ENCODE data around the gene CLIC4. TPM values are rescaled to one million over a fixed set of nuclear protein-coding genes. Genes with fewer than 3 reads are reported as not detected.
"Not testable (repeated sequence)": the region's sequence is repeated elsewhere in the genome, so short reads cannot be mapped to it uniquely, and the experiment has no call there.

CLIC4 gene
- total RNA-seq, 1 experiment from 2014 or later, result 262 TPM

- peaks cover 13% of the 10 kb centered on the region for H3K9me3 Mint-ChIP-seq
- CTCF ChIA-PET, result no interaction called here
- ATAC-seq (no peak), DNase-seq (ENCODE audit: low spot score) (no peak)
- H3K27me3 Mint-ChIP-seq (ENCODE audit: low read depth), result no peaks in the 10 kb centered on the region
- H3K4me3 Mint-ChIP-seq, result no peak overlapping the region
- no peak overlapping the region for H3K27ac Mint-ChIP-seq
- POLR2A ChIA-PET, result no interaction called here
- H3K36me3 Mint-ChIP-seq, result peaks cover 29% of the 10 kb centered on the region
- H3K4me1 Mint-ChIP-seq, result peaks cover 17% of the 10 kb centered on the region
- no peak for TF ChIP-seq KAT7 (CRISPR knock-in tag; IDR thresholded peaks at IDR 0.05; ENCODE audit: borderline replicate concordance)
- TF ChIP-seq GTF2I (CRISPR knock-in tag; conservative IDR thresholded peaks at IDR 0.05), result no peak
- TF ChIP-seq TEAD4 (CRISPR knock-in tag; IDR thresholded peaks at IDR 0.05), result no peak
- no peak for TF ChIP-seq ZBTB21 (CRISPR knock-in tag; IDR thresholded peaks at IDR 0.05; ENCODE audit: borderline replicate concordance)
- no peak for TF ChIP-seq PREB (CRISPR knock-in tag; IDR thresholded peaks at IDR 0.05; ENCODE audit: borderline replicate concordance)
- no peak for TF ChIP-seq ZNF263 (CRISPR knock-in tag; IDR thresholded peaks at IDR 0.05; ENCODE audit: low read depth)
- TF ChIP-seq MYBL2 (CRISPR knock-in tag; IDR thresholded peaks at IDR 0.05), result no peak
- TF ChIP-seq NFE2L1 (CRISPR knock-in tag; IDR thresholded peaks at IDR 0.05), result no peak
- no peak for TF ChIP-seq ESRRA (CRISPR knock-in tag; IDR thresholded peaks at IDR 0.05; ENCODE audit: borderline replicate concordance)
- TF ChIP-seq CREB1 (CRISPR knock-in tag; IDR thresholded peaks at IDR 0.05), result no peak
- no peak for TF ChIP-seq ZNF425 (CRISPR knock-in tag; conservative IDR thresholded peaks at IDR 0.05)
- no peak for TF ChIP-seq SMAD4 (CRISPR knock-in tag; IDR thresholded peaks at IDR 0.05)
- TF ChIP-seq FOXP1 (CRISPR knock-in tag; IDR thresholded peaks at IDR 0.05; ENCODE audit: borderline replicate concordance), result no peak
- TF ChIP-seq GRHL2 (CRISPR knock-in tag; IDR thresholded peaks at IDR 0.05; ENCODE audit: insufficient replicate concordance, severe bottlenecking), result no peak
- no peak for TF ChIP-seq GABPB1 (CRISPR knock-in tag; IDR thresholded peaks at IDR 0.05)
- TF ChIP-seq NR2C2 (CRISPR knock-in tag; IDR thresholded peaks at IDR 0.05), result no peak
- TF ChIP-seq AR (CRISPR knock-in tag; IDR thresholded peaks at IDR 0.05), result no peak
- TF ChIP-seq JUN (CRISPR knock-in tag; IDR thresholded peaks at IDR 0.05), result no peak
Measured at GRCh38 chr1:24795236-24795635, 50.0 kb downstream of the CLIC4 start.

GRCh38 chr1:24796524-24796923, 51.3 kb downstream of the CLIC4 start:
- peaks cover 17% of the 10 kb centered on the region for H3K4me1 Mint-ChIP-seq
- ChIA-PET CTCF (no interaction called here), POLR2A (no interaction called here)
- H3K27me3 Mint-ChIP-seq (ENCODE audit: low read depth), result no peaks in the 10 kb centered on the region
- H3K4me3 Mint-ChIP-seq, result no peak overlapping the region
- no peak for DNase-seq (ENCODE audit: low spot score)
- no peak overlapping the region for H3K27ac Mint-ChIP-seq
- ATAC-seq, result no peak
- peaks cover 37% of the 10 kb centered on the region for H3K36me3 Mint-ChIP-seq
- H3K9me3 Mint-ChIP-seq, result peaks cover 13% of the 10 kb centered on the region
- TF ChIP-seq NR2C2 (CRISPR knock-in tag; IDR thresholded peaks at IDR 0.05) (no peak), CTCF (IDR thresholded peaks at IDR 0.05) (no peak), JUN (CRISPR knock-in tag; IDR thresholded peaks at IDR 0.05) (no peak), IRF2 (CRISPR knock-in tag; IDR thresholded peaks at IDR 0.05; ENCODE audit: borderline replicate concordance, low read depth) (no peak), ELF4 (CRISPR knock-in tag; IDR thresholded peaks at IDR 0.05; ENCODE audit: low read depth) (no peak), OVOL2 (CRISPR knock-in tag; IDR thresholded peaks at IDR 0.05; ENCODE audit: borderline replicate concordance) (no peak), ZNF512 (CRISPR knock-in tag; IDR thresholded peaks at IDR 0.05; ENCODE audit: borderline replicate concordance) (no peak)

GRCh38 chr1:24799242-24799641, 54.0 kb downstream of the CLIC4 start:
- CTCF ChIA-PET, result not testable (repeated sequence)

More at GRCh38 chr1:24799242-24799641, 54.0 kb downstream of the CLIC4 start:
- H3K4me3 Mint-ChIP-seq; H3K27ac Mint-ChIP-seq; DNase-seq (ENCODE audit: low spot score); H3K4me1 Mint-ChIP-seq; POLR2A ChIA-PET; ATAC-seq; H3K27me3 Mint-ChIP-seq (ENCODE audit: low read depth): not testable (repeated sequence)
- Mint-ChIP-seq H3K9me3 (peaks cover 13% of the 10 kb centered on the region), H3K36me3 (peaks cover 39% of the 10 kb centered on the region)
